Suppressor macrophage treated with lipopolysaccharide for 4 hours (primary cell): ENCODE measurements around the gene BCL3.
"Not testable (repeated sequence)": the region's sequence is repeated elsewhere in the genome, so short reads cannot be mapped to it uniquely, and the experiment has no call there.

Source experiments
- DNase-seq: peaks from one replicate; pipeline ENCODE4 v3.0.0-alpha.2; 2020

The BCL3 gene

GRCh38 chr19:44748426-44749254, at the start of gene BCL3:
Gene BCL3, plus strand, starts transcription at chr19:44748708. Its CDS starts 83 bp downstream, at chr19:44748791.
- peak; percentile 94 for DNase-seq

GRCh38 chr19:44700547-44700946, 48.0 kb upstream of the BCL3 start:
- no peak for DNase-seq

GRCh38 chr19:44701228-44701627, 47.3 kb upstream of the BCL3 start:
- no peak for DNase-seq

- DNase-seq = no peak
Measured at GRCh38 chr19:44702551-44703176, 45.8 kb upstream of the BCL3 start.

GRCh38 chr19:44703336-44704078, 45.0 kb upstream of the BCL3 start:
- DNase-seq = no peak

GRCh38 chr19:44704982-44705381, 43.5 kb upstream of the BCL3 start:
- DNase-seq = no peak

DNA sequence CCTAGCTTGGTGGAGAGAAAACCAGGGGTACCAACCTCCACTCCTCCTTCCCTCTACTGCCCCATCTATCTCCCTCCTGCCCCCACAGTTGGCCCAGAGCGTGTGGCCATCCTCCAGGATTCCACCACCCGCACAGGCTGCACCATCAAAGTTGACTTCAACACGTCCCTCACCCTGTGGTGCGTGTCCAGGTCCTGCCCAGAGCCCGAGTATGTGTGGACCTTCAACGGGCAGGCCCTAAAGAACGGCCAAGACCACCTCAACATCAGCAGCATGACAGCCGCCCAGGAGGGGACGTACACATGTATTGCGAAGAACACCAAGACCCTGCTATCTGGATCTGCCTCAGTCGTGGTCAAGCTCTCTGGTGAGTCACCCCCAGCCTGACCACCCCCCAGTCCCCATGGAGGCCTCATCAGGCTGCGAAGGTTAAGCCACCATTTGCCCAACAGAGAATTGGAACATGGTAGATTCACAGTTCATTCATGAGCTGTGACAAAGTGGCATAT, 43.0 kb upstream of the BCL3 start:
- DNase-seq = no peak

GRCh38 chr19:44706506-44707236, 41.8 kb upstream of the BCL3 start:
- DNase-seq = no peak

DNA sequence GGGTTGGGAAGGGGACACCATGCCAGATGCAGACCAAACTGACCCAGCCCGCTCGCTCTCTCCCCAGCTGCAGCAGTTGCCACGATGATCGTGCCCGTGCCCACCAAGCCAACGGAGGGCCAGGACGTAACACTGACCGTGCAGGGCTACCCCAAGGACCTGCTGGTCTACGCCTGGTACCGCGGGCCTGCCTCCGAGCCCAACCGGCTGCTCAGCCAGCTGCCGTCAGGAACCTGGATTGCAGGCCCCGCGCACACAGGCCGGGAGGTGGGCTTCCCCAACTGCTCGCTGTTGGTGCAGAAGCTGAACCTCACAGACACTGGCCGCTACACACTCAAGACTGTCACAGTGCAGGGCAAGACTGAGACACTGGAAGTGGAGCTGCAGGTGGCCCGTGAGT, 40.7 kb upstream of the BCL3 start:
- no peak for DNase-seq

GRCh38 chr19:44708940-44709339, 39.6 kb upstream of the BCL3 start:
- no peak for DNase-seq

DNA sequence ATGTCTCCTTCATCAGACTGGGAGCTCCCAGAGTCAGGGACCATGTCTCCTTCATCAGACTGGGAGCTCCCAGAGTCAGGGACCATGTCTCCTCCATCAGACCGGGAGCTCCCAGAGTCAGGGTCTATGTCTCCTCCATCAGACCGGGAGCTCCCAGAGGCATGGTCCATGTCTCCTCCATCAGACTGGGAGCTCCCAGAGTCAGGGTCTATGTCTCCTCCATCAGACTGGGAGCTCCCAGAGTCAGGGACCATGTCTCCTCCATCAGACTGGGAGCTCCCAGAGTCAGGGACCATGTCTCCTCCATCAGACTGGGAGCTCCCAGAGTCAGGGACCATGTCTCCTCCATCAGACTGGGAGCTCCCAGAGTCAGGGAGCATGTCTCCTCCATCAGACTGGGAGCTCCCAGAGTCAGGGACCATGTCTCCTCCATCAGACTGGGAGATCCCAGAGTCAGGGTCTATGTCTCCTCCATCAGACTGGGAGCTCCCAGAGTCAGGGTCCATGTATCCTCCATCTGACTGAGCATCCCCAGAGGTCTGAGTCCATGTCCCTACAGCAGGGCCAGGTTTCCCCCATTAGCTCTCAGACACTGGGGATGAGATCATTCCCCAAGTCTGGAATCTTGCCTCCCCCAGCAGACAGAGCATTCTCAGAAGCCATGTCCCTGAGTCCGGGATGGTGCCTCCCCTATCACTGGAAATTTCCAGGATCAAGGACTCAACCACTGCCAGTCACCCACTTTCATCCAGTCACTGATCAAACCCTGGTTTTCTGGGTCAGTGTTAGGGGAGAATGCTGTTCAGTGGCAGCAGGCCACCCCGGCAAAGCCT, 38.9 kb upstream of the BCL3 start:
- not testable (repeated sequence) for DNase-seq

DNA sequence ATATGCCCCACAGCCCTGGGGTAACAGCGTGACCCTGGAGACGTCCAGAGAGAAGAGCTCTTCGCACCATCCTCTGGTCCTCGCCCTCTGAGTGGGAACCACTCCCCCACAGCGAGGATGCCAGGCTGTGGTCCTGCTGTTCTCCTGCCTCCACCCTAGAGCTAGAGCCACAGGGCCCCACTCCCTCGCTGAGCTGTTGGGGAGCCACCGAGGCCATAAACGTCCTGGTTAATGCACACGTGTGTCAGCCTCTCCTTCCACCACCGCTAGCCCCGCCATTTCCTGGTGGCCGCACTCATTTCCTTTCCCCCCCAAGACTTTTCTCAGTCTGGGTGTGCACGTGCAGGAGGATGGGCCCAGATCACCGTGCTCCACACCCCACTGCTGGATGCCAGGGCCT, 38.0 kb upstream of the BCL3 start:
- DNase-seq = no peak

- no peak for DNase-seq
Measured at GRCh38 chr19:44712864-44713515, 35.5 kb upstream of the BCL3 start.

- DNase-seq = no peak
Measured at GRCh38 chr19:44714597-44715169, 33.8 kb upstream of the BCL3 start.

DNA sequence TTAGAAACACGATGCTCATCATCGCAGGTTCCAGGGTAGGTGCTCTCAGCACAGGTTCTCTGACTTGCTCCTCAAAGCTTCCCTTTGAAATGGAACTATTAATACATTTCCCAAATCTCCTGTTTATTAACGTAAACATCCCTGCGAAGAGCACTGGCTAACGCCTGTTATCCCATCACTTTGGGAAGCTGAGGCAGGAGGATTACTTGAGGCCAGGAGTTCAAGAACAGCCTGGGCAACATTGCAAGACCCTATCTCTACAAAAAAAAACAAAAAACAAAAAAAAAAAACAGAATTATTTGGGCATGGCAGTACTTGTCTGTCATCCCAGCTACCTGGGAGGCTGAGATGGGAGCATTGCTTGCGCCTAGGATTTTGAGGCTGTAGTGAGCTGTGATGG, 30.9 kb upstream of the BCL3 start:
- no peak for DNase-seq

- no peak for DNase-seq
Measured at GRCh38 chr19:44718441-44719261, 29.9 kb upstream of the BCL3 start.

GRCh38 chr19:44719262-44719701, 29.2 kb upstream of the BCL3 start:
- no peak for DNase-seq

DNA sequence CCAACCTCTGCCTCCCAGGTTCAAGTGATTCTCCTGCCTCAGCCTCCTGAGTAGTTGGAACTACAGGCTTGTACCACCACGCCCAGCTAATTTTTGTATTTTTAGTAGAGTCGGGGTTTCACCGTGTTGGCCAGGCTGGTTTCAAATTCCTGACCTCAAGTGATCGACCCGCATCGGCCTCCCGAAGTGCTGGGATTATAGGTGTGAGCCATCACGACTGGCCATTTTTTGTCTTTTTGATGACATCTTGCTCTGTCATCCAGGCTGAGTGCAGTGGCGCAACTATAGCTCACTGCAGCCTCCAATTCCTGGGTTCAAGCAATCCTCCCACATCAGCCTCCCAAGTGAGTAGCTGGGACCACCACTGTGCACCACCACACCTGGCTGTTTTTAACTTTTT, 28.1 kb upstream of the BCL3 start:
- DNase-seq = not testable (repeated sequence)

- peak; percentile 56 for DNase-seq
Measured at GRCh38 chr19:44720945-44721344, 27.6 kb upstream of the BCL3 start.

DNA sequence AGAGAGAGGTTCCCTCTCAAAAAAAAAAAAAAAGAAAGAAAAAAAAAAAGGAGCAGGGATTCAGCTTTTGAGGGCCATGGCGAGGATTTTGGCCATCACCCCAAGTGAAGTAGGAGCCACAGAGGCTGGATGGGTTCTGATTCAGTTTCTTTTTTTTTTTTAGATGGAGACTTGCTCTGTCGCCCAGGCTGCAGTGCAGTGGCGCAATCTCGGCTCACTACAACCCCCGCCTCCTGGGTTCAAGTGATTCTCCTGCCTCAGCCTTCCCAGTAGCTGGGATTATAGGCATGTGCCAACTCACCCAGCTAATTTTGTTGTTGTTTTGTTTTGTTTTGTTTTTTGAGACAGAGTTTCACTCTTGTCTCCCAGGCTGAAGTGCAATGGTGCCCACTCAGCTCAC, 27.1 kb upstream of the BCL3 start:
- DNase-seq = not testable (repeated sequence)
